Mucosa of descending colon (tissue), 3 donors: ENCODE data around the gene LCA5L. TPM values are rescaled to one million over a fixed set of nuclear protein-coding genes. Genes with fewer than 3 reads are reported as not detected.

Experiments used
- ATAC-seq: fragments of 200-7000 bp; cut with Tn5 transposase; one replicate; pipeline ENCODE4 v1.9.1; 2020; ENCODE audit warnings: mild to moderate bottlenecking, moderate library complexity
- DNase-seq, 3 donors: peaks; one replicate each; pipeline ENCODE4 v3.0.0-alpha.2; 2020
- H3K36me3 ChIP-seq: fragments of 200-600 bp; one replicate; pipeline ENCODE4 v1.8.0; 2021; ENCODE audit warnings: low read depth, mild to moderate bottlenecking
- H3K4me1 ChIP-seq: fragments of 200-600 bp; one replicate; pipeline ENCODE4 v1.8.0; 2021; ENCODE audit warnings: low read depth, mild to moderate bottlenecking
- H3K4me3 ChIP-seq: fragments of 200-600 bp; one replicate; pipeline ENCODE4 v1.8.0; 2021; ENCODE audit warnings: mild to moderate bottlenecking
- H3K9me3 ChIP-seq: fragments of 200-600 bp; one replicate; pipeline ENCODE4 v1.8.0; 2021; ENCODE audit warnings: mild to moderate bottlenecking
- intact Hi-C, 2 donors: fragments of 100-400 bp; cut with DNase I in 1 of 2; cut with micrococcal nuclease in 1 of 2; formaldehyde crosslinking; loops; one replicate each; pipeline versions ENCODE4 v1.11.0 to v1.11.1; 2022; cut with DNase I, micrococcal nuclease
- total RNA-seq, 3 donors: library from RNA; stranded (reverse); fragmentation: NEBNext Ultra II Directional in 2 of 3; extraction: Animal tissue kit (Norgen Biotek cat#: 25700) in 2 of 3; gene quantifications; one replicate each; pipeline versions ENCODE4 v1.2.1 to v1.2.4, GENCODE V29; 2021 to 2023
- TF ChIP-seq, protein P1 (sequence below): fragments of 200-600 bp; IDR thresholded peaks from one replicate; pipeline ENCODE4 v1.8.0; 2022; ENCODE audit warnings: antibody characterized with exemption, mild to moderate bottlenecking
- donor health status: DM: no; HTN: no; CAD: no; lungs with moderate emphysema.
- donor health status: DM: no; HTN: no; CAD: no.
- donor health status: DM: no; HTN: yes; CAD: no.

The LCA5L gene
- total RNA-seq, 3 donors from 2014 or later = 0.81 to 1.6 (median 1.6) TPM

DNA sequence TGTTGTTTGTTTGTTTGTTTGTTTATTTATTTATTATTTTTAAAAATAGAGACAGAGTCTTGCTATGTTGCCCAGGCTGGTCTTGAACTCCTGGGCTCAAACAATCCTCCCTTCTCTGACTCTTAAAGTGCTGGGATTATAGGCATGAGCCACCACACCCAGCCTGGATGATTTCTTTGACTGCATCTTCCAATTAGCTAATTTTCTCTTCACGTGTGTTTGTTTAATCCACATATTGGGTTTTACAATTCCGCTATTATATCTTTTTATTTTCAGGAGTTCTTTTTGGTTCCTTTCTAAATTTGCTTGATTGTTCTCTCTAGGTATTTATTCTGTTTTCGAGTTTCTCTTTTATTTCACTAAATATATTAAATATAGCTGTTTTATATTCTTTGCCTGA, 26.0 kb upstream of the LCA5L start:
- TF ChIP-seq, protein P1, sequence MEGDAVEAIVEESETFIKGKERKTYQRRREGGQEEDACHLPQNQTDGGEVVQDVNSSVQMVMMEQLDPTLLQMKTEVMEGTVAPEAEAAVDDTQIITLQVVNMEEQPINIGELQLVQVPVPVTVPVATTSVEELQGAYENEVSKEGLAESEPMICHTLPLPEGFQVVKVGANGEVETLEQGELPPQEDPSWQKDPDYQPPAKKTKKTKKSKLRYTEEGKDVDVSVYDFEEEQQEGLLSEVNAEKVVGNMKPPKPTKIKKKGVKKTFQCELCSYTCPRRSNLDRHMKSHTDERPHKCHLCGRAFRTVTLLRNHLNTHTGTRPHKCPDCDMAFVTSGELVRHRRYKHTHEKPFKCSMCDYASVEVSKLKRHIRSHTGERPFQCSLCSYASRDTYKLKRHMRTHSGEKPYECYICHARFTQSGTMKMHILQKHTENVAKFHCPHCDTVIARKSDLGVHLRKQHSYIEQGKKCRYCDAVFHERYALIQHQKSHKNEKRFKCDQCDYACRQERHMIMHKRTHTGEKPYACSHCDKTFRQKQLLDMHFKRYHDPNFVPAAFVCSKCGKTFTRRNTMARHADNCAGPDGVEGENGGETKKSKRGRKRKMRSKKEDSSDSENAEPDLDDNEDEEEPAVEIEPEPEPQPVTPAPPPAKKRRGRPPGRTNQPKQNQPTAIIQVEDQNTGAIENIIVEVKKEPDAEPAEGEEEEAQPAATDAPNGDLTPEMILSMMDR = no peak
- no peaks in the 10 kb centered on the region for H3K4me1 ChIP-seq
- H3K9me3 ChIP-seq = no peaks in the 10 kb centered on the region
- DNase-seq (no peak), ATAC-seq (no peak)
- no peak overlapping the region for H3K4me3 ChIP-seq
- intact Hi-C loops = no loop called here
- H3K36me3 ChIP-seq = no peaks in the 10 kb centered on the region

DNA sequence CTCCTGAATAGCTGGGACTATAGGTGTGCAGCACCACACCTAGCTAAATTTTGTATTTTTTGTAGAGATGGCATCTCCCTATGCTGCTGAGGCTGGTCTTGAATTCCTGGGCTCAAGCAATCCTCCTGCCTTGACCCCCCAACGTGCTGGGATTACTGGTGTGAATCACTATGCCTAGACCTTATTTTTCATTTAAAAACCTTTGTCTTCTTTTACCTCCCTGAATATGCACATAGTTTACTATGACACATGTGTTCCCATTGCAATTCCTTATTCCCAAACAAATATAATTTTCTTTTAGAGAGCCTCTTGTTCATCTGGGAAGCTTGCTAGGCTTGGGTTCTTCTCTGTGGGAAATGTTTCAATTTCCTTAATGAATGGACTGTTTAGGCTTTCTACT, 23.0 kb upstream of the LCA5L start:
- intact Hi-C loops = no loop called here
- H3K36me3 ChIP-seq = no peaks in the 10 kb centered on the region
- TF ChIP-seq, protein P1 = no peak
- no peaks in the 10 kb centered on the region for H3K4me1 ChIP-seq
- no peaks in the 10 kb centered on the region for H3K9me3 ChIP-seq
- DNase-seq = no peak
- no peak overlapping the region for H3K4me3 ChIP-seq
- ATAC-seq = no peak

DNA sequence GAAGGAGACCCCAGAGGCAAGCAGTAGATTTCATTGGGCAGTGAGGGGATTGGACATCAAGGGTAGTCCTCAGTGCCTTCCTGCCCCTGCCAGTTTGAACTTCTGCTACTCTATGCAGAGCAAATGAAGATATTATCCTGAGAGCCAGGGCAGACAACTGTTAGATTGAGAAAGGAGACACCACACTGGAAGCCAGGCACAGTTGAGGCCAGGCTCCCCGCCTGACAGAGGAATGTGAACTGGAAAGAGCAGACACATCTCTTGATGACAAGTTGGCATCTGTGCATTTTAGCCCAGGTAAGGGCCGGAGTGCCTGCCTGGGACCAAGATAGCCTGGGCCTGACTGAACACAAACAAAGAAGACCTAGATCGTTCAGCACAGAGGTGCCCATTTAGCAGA, 22.2 kb upstream of the LCA5L start:
- DNase-seq (no peak), ATAC-seq (no peak)
- intact Hi-C loops = no loop called here
- Histone ChIP-seq H3K4me1 (no peaks in the 10 kb centered on the region), H3K36me3 (no peaks in the 10 kb centered on the region), H3K4me3 (no peak overlapping the region), H3K9me3 (no peaks in the 10 kb centered on the region)
- TF ChIP-seq, protein P1 = no peak

DNA sequence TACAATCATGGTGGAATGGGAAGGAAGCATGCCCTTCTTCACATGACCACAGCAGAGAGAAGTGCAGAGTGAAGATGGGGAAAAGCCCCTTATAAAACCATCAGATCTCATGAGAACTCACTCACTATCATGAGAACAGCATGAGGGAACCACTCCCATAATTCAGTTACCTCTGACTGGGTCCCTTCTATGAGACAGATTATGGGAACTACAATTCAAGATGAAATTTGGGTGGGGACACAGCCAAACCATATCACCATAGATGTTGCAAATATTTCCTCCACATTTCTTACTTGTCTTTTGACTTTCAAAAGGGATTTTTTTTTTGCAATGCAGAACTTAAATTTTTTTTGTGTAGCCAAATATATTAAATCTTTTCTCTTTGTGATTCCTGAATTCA, 21.0 kb upstream of the LCA5L start:
- TF ChIP-seq, protein P1 = no peak
- no peak for ATAC-seq
- H3K4me3 ChIP-seq = no peak overlapping the region
- H3K36me3 ChIP-seq = no peaks in the 10 kb centered on the region
- no peaks in the 10 kb centered on the region for H3K4me1 ChIP-seq
- DNase-seq = no peak
- no peaks in the 10 kb centered on the region for H3K9me3 ChIP-seq
- intact Hi-C loops = no loop called here

DNA sequence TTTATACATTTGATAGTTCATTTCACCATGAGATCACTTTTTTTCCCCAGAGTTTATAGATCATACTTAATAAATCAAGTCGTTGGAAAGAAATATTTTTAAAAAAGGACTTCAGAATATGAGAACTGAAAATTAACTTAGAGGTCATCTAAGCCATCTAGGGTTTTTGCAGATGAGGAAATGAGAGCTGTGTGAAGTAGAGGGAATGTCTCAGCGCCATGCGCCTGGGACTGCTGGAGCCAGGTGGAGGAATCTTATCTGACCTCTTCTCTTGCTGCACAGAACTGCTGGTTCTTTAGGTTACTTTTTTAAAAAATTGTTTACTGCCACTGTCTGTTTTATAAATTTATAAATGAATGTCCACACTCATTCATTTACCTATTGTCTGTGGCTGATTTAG, 17.7 kb upstream of the LCA5L start:
- Histone ChIP-seq H3K9me3 (no peaks in the 10 kb centered on the region), H3K4me3 (no peak overlapping the region), H3K36me3 (no peaks in the 10 kb centered on the region), H3K4me1 (no peaks in the 10 kb centered on the region)
- TF ChIP-seq, protein P1 = no peak
- ATAC-seq (no peak), DNase-seq (no peak)
- intact Hi-C loops = no loop called here

DNA sequence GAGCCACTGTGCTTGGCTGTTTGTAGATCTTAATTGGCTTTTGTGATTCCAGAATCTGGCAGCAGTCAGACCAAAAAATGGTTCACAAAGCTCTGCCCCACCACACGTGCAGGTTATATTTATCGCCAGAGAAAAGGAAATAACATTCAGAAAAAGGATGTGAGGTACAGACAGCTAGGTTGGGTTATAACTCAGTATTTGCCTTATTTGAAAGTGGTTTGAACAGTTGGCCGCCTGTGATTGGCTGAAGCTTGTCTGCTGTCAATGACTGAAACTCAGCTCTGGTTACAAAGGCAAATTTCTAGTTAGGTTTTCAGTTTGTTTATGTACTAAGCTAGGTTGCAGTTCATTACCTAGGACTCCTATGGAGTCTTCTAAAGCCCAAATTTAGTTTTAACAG, 15.8 kb upstream of the LCA5L start:
- Histone ChIP-seq H3K4me1 (no peaks in the 10 kb centered on the region), H3K36me3 (no peaks in the 10 kb centered on the region), H3K4me3 (no peak overlapping the region), H3K9me3 (no peaks in the 10 kb centered on the region)
- intact Hi-C loops = no loop called here
- DNase-seq (no peak), ATAC-seq (no peak)
- TF ChIP-seq, protein P1 = no peak
